ENCODE data around the gene ISL2. TPM values are rescaled to one million over a fixed set of nuclear protein-coding genes. Genes with fewer than 3 reads are reported as not detected.

ISL2 gene
- total RNA-seq, 1 donor from 2014 or later, result 78.7 TPM

GRCh38 chr15:76363251-76363650 lies 26.7 kb downstream of the ISL2 start:
- no peak overlapping the region for H3K27ac Mint-ChIP-seq (ENCODE audit: unreplicated experiment)
- H3K9me3 Mint-ChIP-seq (ENCODE audit: unreplicated experiment), result no peaks in the 10 kb centered on the region
- no peak for DNase-seq
- H3K4me3 Mint-ChIP-seq (ENCODE audit: unreplicated experiment), result no peak overlapping the region
- H3K4me1 Mint-ChIP-seq (ENCODE audit: low read depth, unreplicated experiment), result peaks cover 2% of the 10 kb centered on the region
- peaks cover 2% of the 10 kb centered on the region for H3K27me3 Mint-ChIP-seq (ENCODE audit: unreplicated experiment)
- no peak for TF ChIP-seq CTCF (IDR thresholded peaks at IDR 0.05; ENCODE audit: partially characterized antibody, unreplicated experiment)
- no peaks in the 10 kb centered on the region for H3K36me3 Mint-ChIP-seq (ENCODE audit: unreplicated experiment)

- H3K4me1 Mint-ChIP-seq (ENCODE audit: low read depth, unreplicated experiment), result peaks cover 5% of the 10 kb centered on the region
- no peaks in the 10 kb centered on the region for H3K36me3 Mint-ChIP-seq (ENCODE audit: unreplicated experiment)
- H3K27ac Mint-ChIP-seq (ENCODE audit: unreplicated experiment), result no peak overlapping the region
- no peak for DNase-seq
- no peak overlapping the region for H3K4me3 Mint-ChIP-seq (ENCODE audit: unreplicated experiment)
- peaks cover 2% of the 10 kb centered on the region for H3K27me3 Mint-ChIP-seq (ENCODE audit: unreplicated experiment)
- no peak for TF ChIP-seq CTCF (IDR thresholded peaks at IDR 0.05; ENCODE audit: partially characterized antibody, unreplicated experiment)
- no peaks in the 10 kb centered on the region for H3K9me3 Mint-ChIP-seq (ENCODE audit: unreplicated experiment)
Measured at GRCh38 chr15:76366714-76367113, 30.1 kb downstream of the ISL2 start.

GRCh38 chr15:76368122-76368621 lies 31.6 kb downstream of the ISL2 start:
- TF ChIP-seq CTCF (IDR thresholded peaks at IDR 0.05; ENCODE audit: partially characterized antibody, unreplicated experiment), result no peak
- Mint-ChIP-seq H3K36me3 (ENCODE audit: unreplicated experiment) (no peaks in the 10 kb centered on the region), H3K4me1 (ENCODE audit: low read depth, unreplicated experiment) (peaks cover 5% of the 10 kb centered on the region), H3K27ac (ENCODE audit: unreplicated experiment) (no peak overlapping the region), H3K27me3 (ENCODE audit: unreplicated experiment) (peaks cover 2% of the 10 kb centered on the region), H3K9me3 (ENCODE audit: unreplicated experiment) (no peaks in the 10 kb centered on the region), H3K4me3 (ENCODE audit: unreplicated experiment) (no peak overlapping the region)
- no peak for DNase-seq

GRCh38 chr15:76376029-76376428 lies 39.5 kb downstream of the ISL2 start:
- Mint-ChIP-seq H3K27ac (ENCODE audit: unreplicated experiment) (no peak overlapping the region), H3K36me3 (ENCODE audit: unreplicated experiment) (peaks cover 5% of the 10 kb centered on the region), H3K9me3 (ENCODE audit: unreplicated experiment) (peaks cover 2% of the 10 kb centered on the region), H3K4me3 (ENCODE audit: unreplicated experiment) (no peak overlapping the region), H3K27me3 (ENCODE audit: unreplicated experiment) (peaks cover 2% of the 10 kb centered on the region), H3K4me1 (ENCODE audit: low read depth, unreplicated experiment) (no peaks in the 10 kb centered on the region)
- TF ChIP-seq CTCF (IDR thresholded peaks at IDR 0.05; ENCODE audit: partially characterized antibody, unreplicated experiment), result no peak
- no peak for DNase-seq

- Mint-ChIP-seq H3K4me3 (ENCODE audit: unreplicated experiment) (no peak overlapping the region), H3K9me3 (ENCODE audit: unreplicated experiment) (peaks cover 2% of the 10 kb centered on the region), H3K36me3 (ENCODE audit: unreplicated experiment) (peaks cover 5% of the 10 kb centered on the region), H3K4me1 (ENCODE audit: low read depth, unreplicated experiment) (no peaks in the 10 kb centered on the region), H3K27ac (ENCODE audit: unreplicated experiment) (no peak overlapping the region), H3K27me3 (ENCODE audit: unreplicated experiment) (peaks cover 2% of the 10 kb centered on the region)
- no peak for DNase-seq
- TF ChIP-seq CTCF (IDR thresholded peaks at IDR 0.05; ENCODE audit: partially characterized antibody, unreplicated experiment), result no peak
Measured at GRCh38 chr15:76376816-76377215, 40.2 kb downstream of the ISL2 start.
